Measurements from ENCODE around the gene CLEC16A.

The CLEC16A gene

GRCh38 chr16:10967986-10968385, 23.6 kb downstream of the CLEC16A start:
- peaks cover 31% of the 10 kb centered on the region for H3K79me2 ChIP-seq (ENCODE audit: insufficient read depth, low read length)
- peaks cover 77% of the 10 kb centered on the region for H3K36me3 ChIP-seq (ENCODE audit: insufficient read depth, low read length)
- TF ChIP-seq EZH2 (IDR thresholded peaks at IDR 0.05; ENCODE audit: borderline replicate concordance, low read depth, low read length, severe bottlenecking) (no peak), CTCF (IDR thresholded peaks at IDR 0.05; ENCODE audit: borderline replicate concordance, extremely low read depth, low read length, poor library complexity, severe bottlenecking) (no peak)
- no peak overlapping the region for H3K9ac ChIP-seq (ENCODE audit: low read depth, low read length)
- H3K4me1 ChIP-seq (ENCODE audit: insufficient read depth, low read length), result peaks cover 41% of the 10 kb centered on the region
- no peak overlapping the region for H3K4me3 ChIP-seq (ENCODE audit: low read depth in 1 of 2, low read length in 2 of 2)
- no peak overlapping the region for H3K27ac ChIP-seq (ENCODE audit: low read length)
- no peak overlapping the region for H2AFZ ChIP-seq (ENCODE audit: low read depth, low read length)
- no peak overlapping the region for H3K4me2 ChIP-seq (ENCODE audit: insufficient read depth, low read length)
- ATAC-seq (ENCODE audit: insufficient read depth, low read depth) (no peak), DNase-seq (no peak)
- no peaks in the 10 kb centered on the region for H3K9me3 ChIP-seq (ENCODE audit: insufficient read depth, low read length, severe bottlenecking)
- H3K27me3 ChIP-seq (ENCODE audit: insufficient read depth, low read length, poor library complexity), result no peaks in the 10 kb centered on the region
- H4K20me1 ChIP-seq (ENCODE audit: insufficient read depth, low read length), result peaks cover 7% of the 10 kb centered on the region

GRCh38 chr16:10968498-10968897, 24.1 kb downstream of the CLEC16A start:
- no peak for ATAC-seq (ENCODE audit: insufficient read depth, low read depth)
- TF ChIP-seq CTCF (IDR thresholded peaks at IDR 0.05; ENCODE audit: borderline replicate concordance, extremely low read depth, low read length, poor library complexity, severe bottlenecking) (no peak), EZH2 (IDR thresholded peaks at IDR 0.05; ENCODE audit: borderline replicate concordance, low read depth, low read length, severe bottlenecking) (no peak)
- H3K27ac ChIP-seq (ENCODE audit: low read length), result no peak overlapping the region
- no peak overlapping the region for H3K9ac ChIP-seq (ENCODE audit: low read depth, low read length)
- no peak overlapping the region for H3K4me3 ChIP-seq (ENCODE audit: low read depth in 1 of 2, low read length in 2 of 2)
- peaks cover 7% of the 10 kb centered on the region for H4K20me1 ChIP-seq (ENCODE audit: insufficient read depth, low read length)
- H3K36me3 ChIP-seq (ENCODE audit: insufficient read depth, low read length), result peaks cover 77% of the 10 kb centered on the region
- peaks cover 46% of the 10 kb centered on the region for H3K4me1 ChIP-seq (ENCODE audit: insufficient read depth, low read length)
- H2AFZ ChIP-seq (ENCODE audit: low read depth, low read length), result no peak overlapping the region
- DNase-seq, result no peak
- peaks cover 35% of the 10 kb centered on the region for H3K79me2 ChIP-seq (ENCODE audit: insufficient read depth, low read length)
- no peaks in the 10 kb centered on the region for H3K27me3 ChIP-seq (ENCODE audit: insufficient read depth, low read length, poor library complexity)
- H3K4me2 ChIP-seq (ENCODE audit: insufficient read depth, low read length), result no peak overlapping the region
- H3K9me3 ChIP-seq (ENCODE audit: insufficient read depth, low read length, severe bottlenecking), result no peaks in the 10 kb centered on the region

GRCh38 chr16:10969615-10970014, 25.3 kb downstream of the CLEC16A start:
- H3K4me3 ChIP-seq (ENCODE audit: low read depth in 1 of 2, low read length in 2 of 2), result no peak overlapping the region
- no peak overlapping the region for H3K27ac ChIP-seq (ENCODE audit: low read length)
- H3K4me1 ChIP-seq (ENCODE audit: insufficient read depth, low read length), result peaks cover 42% of the 10 kb centered on the region
- no peaks in the 10 kb centered on the region for H3K27me3 ChIP-seq (ENCODE audit: insufficient read depth, low read length, poor library complexity)
- peaks cover 30% of the 10 kb centered on the region for H3K79me2 ChIP-seq (ENCODE audit: insufficient read depth, low read length)
- peaks cover 3% of the 10 kb centered on the region; the same call in 1 of the 2 replicates for H4K20me1 ChIP-seq (ENCODE audit: insufficient read depth, low read length)
- TF ChIP-seq EZH2 (IDR thresholded peaks at IDR 0.05; ENCODE audit: borderline replicate concordance, low read depth, low read length, severe bottlenecking), result no peak
- no peak for TF ChIP-seq CTCF (IDR thresholded peaks at IDR 0.05; ENCODE audit: borderline replicate concordance, extremely low read depth, low read length, poor library complexity, severe bottlenecking)
- no peak overlapping the region for H3K4me2 ChIP-seq (ENCODE audit: insufficient read depth, low read length)
- no peak for ATAC-seq (ENCODE audit: insufficient read depth, low read depth)
- no peak overlapping the region for H2AFZ ChIP-seq (ENCODE audit: low read depth, low read length)
- H3K36me3 ChIP-seq (ENCODE audit: insufficient read depth, low read length), result peaks cover 78% of the 10 kb centered on the region
- no peak for DNase-seq
- H3K9ac ChIP-seq (ENCODE audit: low read depth, low read length), result no peak overlapping the region
- H3K9me3 ChIP-seq (ENCODE audit: insufficient read depth, low read length, severe bottlenecking), result no peaks in the 10 kb centered on the region

GRCh38 chr16:10970065-10970464, 25.7 kb downstream of the CLEC16A start:
- Histone ChIP-seq H3K36me3 (ENCODE audit: insufficient read depth, low read length) (peaks cover 78% of the 10 kb centered on the region), H3K4me3 (ENCODE audit: low read depth in 1 of 2, low read length in 2 of 2) (no peak overlapping the region), H3K27ac (ENCODE audit: low read length) (no peak overlapping the region), H4K20me1 (ENCODE audit: insufficient read depth, low read length) (peaks cover under 1% of the 10 kb centered on the region; the same call in 1 of the 2 replicates), H3K9ac (ENCODE audit: low read depth, low read length) (no peak overlapping the region), H3K4me1 (ENCODE audit: insufficient read depth, low read length) (peaks cover 37% of the 10 kb centered on the region), H3K4me2 (ENCODE audit: insufficient read depth, low read length) (no peak overlapping the region), H2AFZ (ENCODE audit: low read depth, low read length) (no peak overlapping the region), H3K79me2 (ENCODE audit: insufficient read depth, low read length) (peaks cover 26% of the 10 kb centered on the region), H3K27me3 (ENCODE audit: insufficient read depth, low read length, poor library complexity) (no peaks in the 10 kb centered on the region), H3K9me3 (ENCODE audit: insufficient read depth, low read length, severe bottlenecking) (no peaks in the 10 kb centered on the region)
- TF ChIP-seq CTCF (IDR thresholded peaks at IDR 0.05; ENCODE audit: borderline replicate concordance, extremely low read depth, low read length, poor library complexity, severe bottlenecking), result no peak
- no peak for TF ChIP-seq EZH2 (IDR thresholded peaks at IDR 0.05; ENCODE audit: borderline replicate concordance, low read depth, low read length, severe bottlenecking)
- no peak for ATAC-seq (ENCODE audit: insufficient read depth, low read depth)
- no peak for DNase-seq
